Subcutaneous adipose tissue (tissue), 4 donors: ENCODE results near the gene AFF3. TPM values are rescaled to one million over a fixed set of nuclear protein-coding genes. Genes with fewer than 3 reads are reported as not detected.

Experiments used
- total RNA-seq, 4 donors: library from RNA; depleted of rRNA; stranded (reverse); fragments of >200 nt; gene quantifications; one replicate each; pipeline ENCODE4 v1.1.0, GENCODE V29; 2016
- TF ChIP-seq, protein P1 (sequence below): fragments of 450-650 bp; IDR thresholded peaks from one replicate; pipeline ENCODE4 v1.5.1; 2016; ENCODE audit warnings: low read depth, mild to moderate bottlenecking, control low read depth, antibody characterized with exemption, moderate library complexity

AFF3 gene
- total RNA-seq, 4 donors from 2014 or later = 2.5 to 6.2 (median 5.6) TPM

DNA sequence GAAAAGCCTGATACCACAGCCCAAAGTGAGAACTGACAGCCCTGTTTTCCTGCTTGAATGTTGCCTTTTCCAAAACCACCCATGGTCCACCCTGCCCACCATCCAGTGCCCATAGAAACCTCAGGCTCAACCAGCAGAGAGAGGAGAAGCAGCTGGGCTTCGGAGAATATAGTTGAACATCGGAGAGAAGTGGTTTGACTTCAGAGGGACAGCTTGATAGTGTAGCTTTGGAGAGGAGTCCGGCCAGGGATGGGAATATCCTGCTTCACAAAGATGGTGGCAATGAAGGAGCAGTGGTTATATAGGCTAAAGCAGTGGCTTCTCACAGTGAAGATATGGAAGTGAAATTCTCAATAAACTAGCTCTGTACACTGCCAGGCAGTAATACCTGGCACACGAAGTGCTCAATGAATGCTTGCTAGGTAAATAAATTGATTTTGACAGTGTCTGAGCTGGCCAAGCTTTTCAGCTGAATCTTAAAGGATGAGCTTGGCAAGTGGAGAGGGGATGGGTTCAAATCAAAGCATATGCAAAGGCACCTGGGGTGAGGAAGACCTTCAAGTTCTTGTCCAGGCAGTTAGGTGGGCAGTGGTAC lies 21.2 kb downstream of the AFF3 start:
- TF ChIP-seq, protein P1, sequence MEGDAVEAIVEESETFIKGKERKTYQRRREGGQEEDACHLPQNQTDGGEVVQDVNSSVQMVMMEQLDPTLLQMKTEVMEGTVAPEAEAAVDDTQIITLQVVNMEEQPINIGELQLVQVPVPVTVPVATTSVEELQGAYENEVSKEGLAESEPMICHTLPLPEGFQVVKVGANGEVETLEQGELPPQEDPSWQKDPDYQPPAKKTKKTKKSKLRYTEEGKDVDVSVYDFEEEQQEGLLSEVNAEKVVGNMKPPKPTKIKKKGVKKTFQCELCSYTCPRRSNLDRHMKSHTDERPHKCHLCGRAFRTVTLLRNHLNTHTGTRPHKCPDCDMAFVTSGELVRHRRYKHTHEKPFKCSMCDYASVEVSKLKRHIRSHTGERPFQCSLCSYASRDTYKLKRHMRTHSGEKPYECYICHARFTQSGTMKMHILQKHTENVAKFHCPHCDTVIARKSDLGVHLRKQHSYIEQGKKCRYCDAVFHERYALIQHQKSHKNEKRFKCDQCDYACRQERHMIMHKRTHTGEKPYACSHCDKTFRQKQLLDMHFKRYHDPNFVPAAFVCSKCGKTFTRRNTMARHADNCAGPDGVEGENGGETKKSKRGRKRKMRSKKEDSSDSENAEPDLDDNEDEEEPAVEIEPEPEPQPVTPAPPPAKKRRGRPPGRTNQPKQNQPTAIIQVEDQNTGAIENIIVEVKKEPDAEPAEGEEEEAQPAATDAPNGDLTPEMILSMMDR = no peak

DNA sequence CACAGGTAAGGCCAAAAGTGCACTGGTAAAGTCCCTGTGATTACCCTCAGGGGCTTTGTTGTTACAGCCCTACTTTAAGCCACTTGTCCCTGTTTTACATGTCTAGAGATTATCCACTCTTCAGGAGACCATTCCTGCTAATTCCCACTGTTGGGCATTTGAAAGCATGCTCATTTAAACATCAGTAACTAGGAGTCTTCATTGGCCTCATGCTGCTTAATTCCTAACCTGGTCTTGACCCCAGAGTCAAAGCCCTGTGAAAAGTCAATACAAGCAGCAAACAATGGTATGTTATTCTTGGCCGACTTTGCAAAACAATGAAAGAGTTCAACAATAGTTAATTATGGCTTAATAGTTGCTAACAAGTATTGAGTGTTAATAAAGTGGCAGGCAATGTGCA lies 23.2 kb downstream of the AFF3 start:
- TF ChIP-seq, protein P1 = no peak

DNA sequence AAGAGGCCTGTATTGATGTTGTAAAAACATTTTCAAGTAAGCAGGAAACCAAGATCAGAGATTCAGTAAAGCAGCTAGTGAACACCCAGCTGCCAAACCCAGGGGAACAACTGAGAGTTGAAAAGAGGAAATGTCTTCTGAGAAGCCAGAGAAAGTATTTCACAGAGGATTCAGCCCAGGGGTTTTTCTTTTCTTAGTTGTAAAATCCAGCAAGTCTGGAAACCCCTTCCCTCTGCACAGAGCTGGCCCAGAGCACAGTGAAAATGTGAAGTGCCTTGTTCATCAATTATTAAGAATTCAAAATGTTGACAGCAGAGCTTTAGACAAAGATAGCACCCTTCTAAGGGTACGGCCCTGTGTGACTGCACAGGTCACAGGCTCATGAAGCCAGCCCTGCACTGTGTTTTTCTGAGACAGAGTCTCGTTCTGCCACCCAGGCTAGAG lies 28.4 kb downstream of the AFF3 start:
- TF ChIP-seq, protein P1 = no peak

DNA sequence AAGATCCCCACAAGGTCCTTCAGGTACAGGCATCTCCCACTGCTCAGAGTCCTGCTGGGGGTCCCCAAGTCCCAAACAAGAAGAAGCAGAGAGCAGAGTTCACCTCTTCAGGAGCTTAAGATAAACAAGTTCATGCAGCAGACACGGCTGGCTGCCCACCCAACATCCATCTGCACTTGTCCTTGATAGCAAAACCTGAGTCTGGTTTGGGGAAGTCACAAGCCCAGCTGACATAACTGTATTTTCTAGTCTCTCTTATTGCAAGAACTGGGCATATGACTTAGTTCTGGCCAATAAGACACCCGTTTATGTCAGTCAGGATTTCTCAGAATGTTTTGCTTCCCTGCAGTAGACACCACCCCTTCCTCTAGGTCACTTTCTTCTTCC lies 31.8 kb downstream of the AFF3 start:
- TF ChIP-seq, protein P1 = no peak

DNA sequence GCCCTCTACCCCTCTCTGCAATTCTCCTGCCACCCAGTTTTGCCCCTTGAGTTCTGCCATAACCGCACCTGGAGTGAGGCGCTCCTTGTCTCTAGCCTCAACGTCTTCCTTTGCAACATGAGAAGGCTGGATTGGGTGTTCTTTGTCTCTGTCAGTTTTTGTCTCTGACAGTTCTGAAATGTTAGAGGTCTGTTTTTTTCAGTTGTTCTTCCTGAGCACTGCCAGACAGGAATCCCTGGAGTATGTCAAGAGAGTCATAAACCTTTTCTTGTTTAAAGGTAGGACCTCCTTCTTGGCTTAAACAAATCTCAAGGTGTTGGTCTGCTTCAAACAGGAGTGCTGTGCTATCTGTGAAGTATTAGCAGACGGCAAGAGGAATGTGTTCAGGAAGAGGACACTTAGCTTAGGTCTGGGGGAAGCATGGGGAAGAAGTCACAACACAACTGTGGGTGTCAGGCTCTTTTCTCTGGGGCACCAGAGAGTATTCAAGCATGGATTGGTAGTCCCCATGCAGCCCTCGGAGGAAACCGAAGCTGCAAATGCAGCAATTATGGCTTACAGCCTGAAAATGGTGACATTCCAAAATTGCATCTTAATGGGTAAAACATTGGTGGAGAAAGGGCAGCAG lies 32.3 kb downstream of the AFF3 start:
- TF ChIP-seq, protein P1 = no peak

DNA sequence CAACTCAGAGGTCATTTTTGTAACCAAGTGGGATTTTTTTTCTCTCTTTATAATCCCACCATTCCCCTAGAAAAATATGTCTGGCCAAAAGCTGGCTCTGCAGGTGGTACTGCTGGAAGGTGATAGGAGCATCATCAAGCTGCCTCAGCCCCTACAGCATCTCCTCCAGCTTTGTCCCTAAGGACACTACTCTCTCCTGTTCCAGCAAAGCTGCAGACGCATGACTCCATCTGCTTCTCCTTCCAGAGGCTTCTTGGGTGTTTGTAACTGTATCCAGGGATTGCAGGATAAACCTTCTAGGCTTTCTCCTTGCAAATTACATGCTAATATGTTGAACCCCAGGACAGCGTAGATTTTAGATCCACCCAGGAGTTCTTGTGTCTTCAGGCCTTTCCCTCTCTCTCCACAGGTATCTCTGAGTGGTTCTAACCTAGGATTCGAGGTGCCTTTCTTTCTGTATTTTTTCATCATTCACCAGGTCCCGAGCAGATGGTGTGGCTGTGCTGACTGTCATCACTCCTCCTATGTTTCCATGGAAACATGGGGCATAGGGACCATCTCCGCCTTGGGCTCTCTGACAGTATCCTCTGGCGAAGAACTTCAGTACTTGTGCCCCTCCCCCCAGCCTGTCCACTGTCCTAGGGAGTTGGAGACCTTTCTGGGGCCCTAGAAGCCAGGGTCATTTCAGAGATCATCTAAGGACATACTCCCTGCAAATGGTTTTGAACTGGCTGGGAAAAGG lies 34.3 kb downstream of the AFF3 start:
- TF ChIP-seq, protein P1 = no peak

DNA sequence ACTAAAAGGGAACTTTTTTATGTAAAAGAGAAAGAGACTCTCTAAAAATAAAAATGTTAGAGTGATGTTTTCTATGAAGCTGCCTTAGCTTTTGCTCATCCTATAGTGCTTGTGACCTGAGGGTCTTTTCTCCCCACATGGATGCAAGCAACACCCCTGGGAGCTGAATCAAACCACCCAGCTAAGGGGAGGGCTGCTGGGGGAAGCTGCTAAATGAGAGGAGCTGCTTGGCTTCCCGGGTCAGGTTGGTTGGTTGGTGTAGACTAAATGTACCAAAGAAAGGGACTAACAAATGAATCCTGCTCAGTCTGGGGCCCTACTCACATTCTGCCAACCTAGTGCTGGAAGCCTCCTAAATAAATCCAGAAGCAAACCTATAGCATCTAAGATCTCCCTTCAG lies 35.0 kb downstream of the AFF3 start:
- TF ChIP-seq, protein P1 = no peak
